Anterior cingulate cortex (tissue), 58 donors: ENCODE data around the gene RAP2C.
A peak's percentile ranks its signal among the peaks of the same experiment; 100 is the strongest.
"Not testable (repeated sequence)": the region's sequence is repeated elsewhere in the genome, so short reads cannot be mapped to it uniquely, and the experiment has no call there.

Experiments
- DNase-seq, 58 donors: peaks; one replicate each; lab custom pipeline; 2025; lab: John Stamatoyannopoulos, UW

Gene RAP2C

GRCh38 chrX:132204629-132205028, 14.6 kb downstream of the RAP2C start:
- no peak for DNase-seq

DNA sequence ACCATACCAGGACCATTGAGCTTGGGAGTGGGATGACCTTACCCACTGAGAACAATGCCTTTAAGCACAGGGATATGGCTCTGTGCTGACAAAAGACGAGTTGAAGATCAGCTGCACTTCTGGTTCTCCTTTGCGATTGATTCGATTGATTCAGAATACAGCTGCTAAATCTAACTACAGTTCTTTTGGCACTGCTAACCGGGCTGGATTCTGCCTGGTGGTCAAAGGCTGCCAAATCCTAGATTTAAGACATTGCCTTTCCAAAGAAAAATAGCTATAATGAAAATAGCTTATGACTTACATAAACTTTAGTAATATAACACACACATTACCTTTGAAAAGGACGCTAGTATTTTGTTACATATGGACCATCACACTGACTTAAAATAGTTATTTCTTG, 18.3 kb downstream of the RAP2C start:
- no peak for DNase-seq

- DNase-seq: no peak
Measured at GRCh38 chrX:132199941-132200340, 19.3 kb downstream of the RAP2C start.

GRCh38 chrX:132193872-132194574, 25.2 kb downstream of the RAP2C start:
- no peak for DNase-seq

GRCh38 chrX:132191938-132192337, 27.3 kb downstream of the RAP2C start:
- no peak for DNase-seq

DNA sequence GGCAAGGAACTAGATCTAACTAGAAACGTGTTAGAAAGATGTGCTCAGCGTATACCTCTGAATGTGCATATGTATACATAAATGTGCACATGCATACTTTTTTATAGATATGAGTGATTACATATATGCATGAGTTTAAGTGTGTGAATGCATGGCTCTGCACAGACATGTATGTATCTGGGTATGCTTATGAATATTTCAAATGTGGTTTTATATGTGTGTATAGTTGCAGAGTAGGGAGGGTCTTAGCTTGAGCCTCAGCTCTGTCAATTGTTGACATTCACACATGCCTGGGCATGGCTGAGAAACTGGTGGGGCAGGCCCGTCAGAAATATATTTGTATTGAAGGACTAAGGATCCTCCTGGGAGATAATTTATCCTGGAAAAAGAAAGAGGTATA, 31.1 kb downstream of the RAP2C start:
- no peak for DNase-seq

GRCh38 chrX:132187451-132187850, 31.8 kb downstream of the RAP2C start:
- DNase-seq: no peak

- DNase-seq: no peak
Measured at GRCh38 chrX:132184871-132185270, 34.4 kb downstream of the RAP2C start.

- DNase-seq: peak in 6 of 58 donors; percentile 0
Measured at GRCh38 chrX:132181364-132181763, 37.9 kb downstream of the RAP2C start.

DNA sequence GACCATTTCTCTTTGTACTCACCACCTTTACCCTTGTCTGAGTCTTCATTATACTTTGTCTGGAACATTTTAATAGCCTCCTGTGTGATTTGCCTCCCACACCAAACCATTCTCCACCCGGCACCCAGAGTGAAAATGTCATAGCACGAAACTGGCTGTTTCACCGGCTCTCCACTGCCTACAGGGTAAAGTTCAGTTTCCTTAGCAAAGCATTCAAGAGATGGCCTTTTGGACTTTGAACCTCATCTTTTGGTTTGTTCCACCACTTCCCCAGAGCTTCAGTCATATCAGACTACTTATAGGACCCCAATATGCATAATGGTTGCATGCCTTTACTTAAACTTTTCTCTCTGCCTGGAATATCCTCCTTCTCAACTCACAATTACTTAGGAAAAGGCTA, 38.3 kb downstream of the RAP2C start:
- no peak for DNase-seq

DNA sequence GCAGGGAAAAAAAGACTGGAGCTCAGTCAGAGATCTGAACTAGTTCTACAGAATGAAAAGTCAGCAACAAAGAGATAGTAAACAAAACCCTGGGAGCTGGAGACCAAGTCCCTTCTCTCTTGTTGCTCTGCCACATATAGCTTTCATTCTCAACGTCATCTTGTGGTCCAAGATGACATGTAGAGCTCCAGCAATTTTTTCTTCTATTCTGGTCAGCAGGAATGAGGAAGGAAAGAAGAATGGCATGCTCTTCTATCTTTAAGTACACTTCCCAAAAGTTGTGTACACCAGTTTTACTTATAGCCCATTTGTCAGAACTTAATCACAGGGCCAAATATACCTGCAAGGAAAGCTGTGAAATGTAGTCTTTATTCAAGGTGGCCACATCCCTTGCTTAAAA, 45.6 kb downstream of the RAP2C start:
- no peak for DNase-seq

- DNase-seq: no peak
Measured at GRCh38 chrX:132171881-132172280, 47.4 kb downstream of the RAP2C start.

- no peak for DNase-seq
Measured at GRCh38 chrX:132171478-132171877, 47.8 kb downstream of the RAP2C start.

DNA sequence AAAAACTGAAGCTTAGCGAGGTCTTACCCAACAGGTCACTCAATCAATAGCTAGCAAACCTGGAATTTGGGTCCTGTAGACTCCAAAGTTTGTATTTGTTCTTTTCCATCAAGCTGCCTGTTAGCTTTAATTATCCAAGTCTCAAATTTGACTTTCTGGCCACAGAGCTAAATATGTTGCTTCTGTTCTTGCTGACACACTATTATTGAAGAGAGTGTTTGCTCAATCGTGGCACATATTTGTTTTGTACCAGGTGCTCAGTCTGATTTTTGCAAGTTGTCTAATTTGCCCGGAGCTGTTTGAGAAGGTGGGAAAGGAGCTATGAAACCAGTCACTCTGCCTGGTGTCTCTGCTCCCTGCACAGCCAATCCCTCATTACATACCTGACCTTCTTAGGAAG, 49.7 kb downstream of the RAP2C start:
- no peak for DNase-seq

- DNase-seq: no peak
Measured at GRCh38 chrX:132165651-132166050, 53.6 kb downstream of the RAP2C start.

DNA sequence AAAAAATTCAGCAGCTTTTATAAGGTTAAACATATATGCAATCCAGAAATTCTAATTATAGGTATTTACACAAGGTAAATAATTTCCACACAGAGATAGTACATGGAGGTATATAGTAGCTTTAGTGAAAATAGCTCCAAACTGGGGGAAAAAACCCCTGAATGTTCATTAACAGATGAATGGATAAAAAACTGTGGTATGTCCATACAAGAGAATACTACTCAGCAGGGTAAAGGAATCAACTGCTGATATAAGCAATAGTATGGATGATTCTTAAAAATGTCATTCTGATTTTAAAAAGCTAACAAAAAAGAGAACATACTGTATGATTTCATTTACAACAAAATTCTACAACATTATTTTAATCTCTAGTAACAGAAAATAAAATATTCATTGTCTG, 54.2 kb downstream of the RAP2C start:
- no peak for DNase-seq

GRCh38 chrX:132163094-132163493, 56.2 kb downstream of the RAP2C start:
- not testable (repeated sequence) for DNase-seq

DNA sequence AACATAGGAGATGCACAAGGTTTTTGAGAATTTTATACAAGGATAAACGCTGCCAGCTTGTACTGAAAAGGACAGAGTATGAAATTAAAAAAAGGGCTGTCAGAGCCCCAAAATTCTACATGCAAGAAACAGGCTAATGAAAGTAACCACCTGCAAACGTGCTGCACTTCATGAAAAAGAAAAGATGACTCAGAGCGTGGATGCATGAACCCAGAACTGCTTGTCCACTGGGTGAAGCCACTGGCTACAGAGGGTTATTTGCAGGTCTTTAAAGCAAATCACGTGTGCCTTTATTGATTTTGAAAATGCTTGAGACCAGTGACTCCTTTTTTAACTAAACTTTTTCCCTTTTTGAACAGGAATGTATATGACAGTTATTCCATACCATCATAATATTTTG, 66.1 kb downstream of the RAP2C start:
- DNase-seq: no peak
